NOMO-1 treated with DMSO at 0.1 percent for 48 hours (cell line): ENCODE results near the gene DDX24.

Experiments used
- DNase-seq: peaks from one replicate; lab custom pipeline; 2025; ENCODE audit not compliant: unreplicated experiment; lab: John Stamatoyannopoulos, UW

DDX24 gene

DNA sequence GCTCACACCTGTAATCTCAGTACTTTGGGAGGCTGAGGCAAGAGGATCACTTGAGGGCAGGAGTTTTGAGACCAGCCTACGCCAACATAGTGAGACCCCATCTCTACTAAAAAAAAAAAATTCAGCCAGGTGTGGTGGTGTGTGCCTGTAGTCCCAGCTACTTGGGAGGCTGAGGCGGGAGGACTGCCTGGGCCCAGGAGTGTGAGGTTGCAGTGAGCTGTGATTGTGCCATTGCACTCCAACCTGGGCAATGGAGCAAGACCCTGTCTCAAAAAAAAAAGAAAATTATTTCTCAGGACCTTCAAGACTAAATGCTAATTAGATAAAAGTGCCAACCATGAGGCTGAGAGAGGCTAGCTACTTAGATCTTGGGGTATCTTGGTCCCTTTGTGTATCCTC is 31.4 kb downstream of the DDX24 start:
- no peak for DNase-seq

DNA sequence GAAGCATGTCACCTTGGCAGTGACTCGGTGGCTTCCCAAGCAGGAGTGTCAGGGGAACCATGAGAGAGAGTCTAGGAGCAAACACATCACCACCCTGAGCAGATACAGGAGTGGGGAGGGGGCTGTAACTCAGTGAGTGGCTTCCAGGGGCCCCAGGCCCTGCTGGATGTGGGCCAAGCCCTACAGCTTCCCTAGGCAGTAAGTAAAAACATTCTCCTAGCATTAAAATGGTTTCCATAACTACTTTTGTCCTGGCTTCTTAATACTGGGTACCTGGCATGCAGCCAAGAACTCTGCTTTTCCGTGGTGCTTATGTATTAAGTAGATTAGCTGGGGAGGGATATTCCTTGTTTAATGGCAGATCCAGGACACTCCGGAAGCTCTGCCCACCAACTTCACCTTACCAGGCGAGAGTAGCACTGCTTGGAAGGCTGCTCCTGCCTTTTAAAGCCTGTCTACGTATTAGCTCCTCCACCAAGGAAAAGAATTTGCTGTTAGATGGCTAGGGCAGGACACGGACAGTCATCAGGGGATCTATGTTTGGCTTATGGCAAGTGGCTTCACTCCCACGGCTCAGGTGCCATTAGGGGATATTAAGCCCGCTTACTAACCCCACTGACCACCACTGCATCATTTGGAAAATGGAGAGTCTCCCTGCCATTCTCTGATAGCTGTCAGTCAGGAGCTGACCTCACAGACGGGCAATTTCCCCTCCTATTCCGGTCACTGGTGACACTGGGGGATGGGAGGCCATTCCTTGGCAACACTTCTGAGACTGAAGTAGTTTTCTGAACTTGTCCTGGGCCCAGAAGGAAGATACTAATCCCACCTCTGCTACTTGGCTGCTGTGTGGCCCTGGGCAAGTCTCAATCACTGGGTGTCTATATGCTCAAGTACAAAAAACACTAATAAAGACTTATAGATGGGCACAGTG is 32.0 kb downstream of the DDX24 start:
- DNase-seq = no peak

DNA sequence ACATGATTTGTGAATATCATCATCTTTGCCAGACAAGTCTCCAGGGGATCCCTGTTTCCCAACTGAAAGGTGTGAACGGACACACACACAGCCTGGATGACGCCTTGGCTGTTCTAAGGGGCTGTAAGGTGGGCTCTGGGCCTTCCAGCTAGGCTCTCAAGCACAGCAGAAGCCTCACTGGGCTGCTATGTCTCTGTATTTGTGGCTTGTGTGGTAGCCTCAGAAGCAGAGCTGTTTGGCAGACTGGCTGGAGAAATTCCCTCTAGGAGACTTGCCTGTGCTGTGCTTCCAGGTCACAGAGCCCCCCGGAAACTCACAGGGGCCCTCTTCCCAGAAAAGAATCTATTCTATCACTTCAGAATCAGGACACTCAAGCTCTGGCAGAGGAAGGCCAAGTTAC is 33.4 kb downstream of the DDX24 start:
- DNase-seq = no peak

DNA sequence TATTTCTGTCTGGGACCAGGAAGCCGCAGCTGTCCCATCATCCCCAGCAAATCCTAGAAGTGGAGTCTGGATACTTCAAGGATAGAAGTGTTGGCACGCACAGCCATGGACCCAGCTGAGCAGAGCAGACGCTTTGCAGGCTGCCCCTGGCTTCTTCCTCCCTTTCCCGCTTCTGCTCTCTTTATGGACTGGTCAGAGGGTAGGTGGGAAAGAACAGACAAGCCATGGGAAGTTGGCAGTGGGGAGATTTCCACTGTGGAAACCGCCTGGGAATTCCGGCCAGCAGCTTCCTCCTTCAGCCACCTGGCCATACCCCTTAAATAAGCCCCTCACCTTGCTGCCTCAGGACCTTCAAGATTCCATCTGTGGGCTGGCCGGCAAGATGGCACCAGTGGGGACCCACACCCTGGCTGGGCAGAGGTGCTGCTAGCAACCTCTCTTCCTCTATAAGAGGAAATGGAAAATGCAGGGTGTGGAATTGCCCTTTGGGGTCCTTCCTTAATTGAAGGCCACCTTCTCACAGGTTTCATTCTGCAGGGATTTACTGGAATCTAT is 34.2 kb downstream of the DDX24 start:
- DNase-seq = no peak

DNA sequence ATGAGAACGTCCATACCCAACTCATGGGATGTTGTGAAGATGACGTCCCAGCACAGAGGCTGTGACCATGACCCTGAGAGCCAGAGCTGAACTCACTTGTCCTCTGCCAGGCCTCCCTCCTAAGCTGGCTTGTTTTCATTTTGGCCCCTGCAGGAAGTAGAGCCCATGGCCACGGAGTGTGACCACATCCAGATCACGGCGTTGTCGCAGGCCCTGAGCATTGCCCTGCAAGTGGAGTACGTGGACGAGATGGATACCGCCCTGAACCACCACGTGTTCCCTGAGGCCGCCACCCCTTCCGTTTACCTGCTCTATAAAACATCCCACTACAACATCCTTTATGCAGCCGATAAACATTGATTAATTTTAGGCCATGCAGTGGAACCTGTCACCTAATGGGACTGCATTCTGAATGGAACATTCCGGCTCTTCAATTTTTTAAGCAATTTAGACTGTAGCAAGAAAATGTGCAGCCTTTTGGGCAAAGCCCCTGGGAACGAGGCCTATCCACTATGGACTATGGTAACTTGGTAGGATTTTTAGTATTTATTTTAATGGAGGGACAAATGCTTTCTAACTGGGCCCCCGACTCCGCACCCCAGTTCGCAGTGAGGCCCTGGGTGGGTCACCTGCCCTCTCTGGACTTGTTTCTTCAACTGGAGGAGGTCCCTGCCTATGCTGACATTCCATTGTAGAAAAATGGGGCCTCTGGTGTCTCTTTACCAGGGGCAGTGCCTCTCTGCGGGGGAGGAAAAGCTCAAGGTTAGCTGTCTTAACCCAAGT is 35.2 kb downstream of the DDX24 start:
- DNase-seq = no peak

DNA sequence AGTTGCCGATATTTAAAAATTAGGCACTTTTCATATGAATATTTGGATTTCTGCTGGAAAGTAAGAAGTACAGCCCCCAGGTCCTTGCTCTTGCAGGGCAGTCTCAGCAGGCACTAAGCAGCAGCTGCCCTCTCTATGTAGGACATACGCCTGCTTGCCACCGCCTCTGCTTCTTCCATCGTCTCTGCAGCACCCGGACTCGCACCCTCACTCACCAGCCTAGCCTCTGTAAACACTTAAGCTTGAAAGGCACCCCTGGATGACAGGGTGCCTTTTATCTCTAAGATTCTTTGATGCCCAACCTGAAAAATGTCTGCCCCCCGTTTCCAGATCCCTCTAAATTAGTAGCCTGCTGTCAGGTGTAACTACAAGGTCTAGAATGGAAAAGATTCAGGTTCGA is 35.9 kb downstream of the DDX24 start:
- DNase-seq = no peak

DNA sequence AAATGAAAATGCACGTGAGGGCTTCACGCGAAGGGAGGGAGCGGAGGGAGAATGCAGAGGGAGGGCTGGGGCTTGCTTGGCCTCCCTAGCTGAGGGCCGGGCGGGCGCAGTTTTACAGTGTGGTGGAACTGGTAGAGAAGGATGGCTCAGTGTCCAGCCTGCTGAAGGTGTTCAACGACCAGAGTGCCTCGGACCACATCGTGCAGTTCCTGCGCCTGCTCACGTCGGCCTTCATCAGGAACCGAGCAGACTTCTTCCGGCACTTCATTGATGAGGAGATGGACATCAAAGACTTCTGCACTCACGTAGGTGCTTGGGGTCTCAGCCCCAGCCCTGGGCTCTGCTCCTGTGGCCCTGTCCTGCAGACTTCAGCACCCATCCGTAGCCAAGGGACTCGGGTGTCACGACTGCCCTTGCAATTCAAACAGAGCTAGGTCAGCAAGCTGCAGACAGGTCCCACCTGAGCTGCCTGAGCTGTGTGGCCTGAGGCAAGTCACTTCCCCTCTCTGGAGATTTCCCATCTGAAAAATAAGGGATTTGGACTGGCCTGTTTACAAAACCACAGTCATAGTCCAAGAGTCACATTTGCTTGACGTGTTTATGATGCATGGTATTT is 36.4 kb downstream of the DDX24 start:
- no peak for DNase-seq

DNA sequence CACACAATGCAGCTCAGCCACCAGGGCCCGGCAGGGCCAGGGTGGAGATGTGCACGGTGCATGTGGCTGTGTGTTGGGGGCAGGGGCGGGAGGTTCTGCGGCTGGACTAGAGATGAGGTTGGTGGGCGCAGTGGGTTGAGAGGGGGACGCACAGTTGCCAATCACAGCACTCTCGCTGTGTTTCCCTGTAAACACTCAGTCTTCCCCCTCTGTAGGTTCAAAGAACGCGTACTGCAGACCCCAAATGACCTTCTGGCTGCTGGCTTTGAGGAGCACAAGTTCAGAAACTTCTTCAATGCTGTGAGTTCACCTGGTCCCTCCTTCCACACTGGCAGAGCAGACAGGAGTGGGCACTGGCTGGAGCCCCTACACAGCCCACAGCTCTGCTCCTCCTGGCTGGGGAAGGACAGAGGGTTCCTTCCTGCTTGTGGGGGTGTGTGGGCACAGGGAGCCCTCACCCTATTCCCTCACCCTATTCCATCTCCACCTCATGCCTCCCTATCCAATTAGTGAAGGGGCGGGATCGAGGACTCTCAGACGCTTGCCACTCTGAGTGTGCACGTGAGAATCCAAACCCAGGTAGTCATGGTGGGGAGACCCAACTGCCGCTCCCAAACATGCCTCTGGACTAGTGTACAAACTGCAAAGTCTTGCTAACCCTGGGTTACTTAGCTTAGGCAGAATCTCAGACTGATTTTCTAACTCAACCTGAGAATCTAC is 37.1 kb downstream of the DDX24 start:
- no peak for DNase-seq

DNA sequence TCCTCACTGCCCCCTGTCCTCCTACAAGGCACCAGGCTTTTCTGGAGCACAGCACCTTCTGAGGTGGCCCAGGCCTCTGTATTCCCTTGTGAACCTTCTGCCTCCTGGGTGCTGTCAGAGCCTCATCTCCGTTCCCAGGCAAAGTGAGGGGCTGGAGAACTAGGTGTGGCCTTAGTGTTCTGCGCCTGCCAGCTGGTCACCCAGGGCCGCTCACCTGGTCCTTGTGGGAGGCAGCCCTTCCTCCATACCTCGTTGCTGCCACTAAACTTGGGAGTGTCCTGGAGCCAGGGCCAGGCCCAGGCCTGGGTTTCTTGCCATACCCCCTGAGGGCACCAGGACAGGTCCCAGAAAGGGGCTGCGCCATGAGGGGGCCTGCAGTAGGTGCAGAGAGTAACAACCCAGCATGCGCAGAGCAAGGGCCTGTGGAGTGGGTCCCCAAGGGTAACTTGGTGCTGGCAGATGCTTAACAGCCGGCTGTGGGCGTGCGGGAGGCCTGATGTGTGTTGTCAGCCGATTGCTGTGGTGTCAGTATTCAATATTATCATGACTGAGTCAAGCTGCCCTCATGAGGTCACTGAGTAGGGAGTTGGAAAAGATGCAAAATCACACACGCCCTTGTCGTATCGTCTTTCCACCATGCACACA is 37.8 kb downstream of the DDX24 start:
- no peak for DNase-seq

DNA sequence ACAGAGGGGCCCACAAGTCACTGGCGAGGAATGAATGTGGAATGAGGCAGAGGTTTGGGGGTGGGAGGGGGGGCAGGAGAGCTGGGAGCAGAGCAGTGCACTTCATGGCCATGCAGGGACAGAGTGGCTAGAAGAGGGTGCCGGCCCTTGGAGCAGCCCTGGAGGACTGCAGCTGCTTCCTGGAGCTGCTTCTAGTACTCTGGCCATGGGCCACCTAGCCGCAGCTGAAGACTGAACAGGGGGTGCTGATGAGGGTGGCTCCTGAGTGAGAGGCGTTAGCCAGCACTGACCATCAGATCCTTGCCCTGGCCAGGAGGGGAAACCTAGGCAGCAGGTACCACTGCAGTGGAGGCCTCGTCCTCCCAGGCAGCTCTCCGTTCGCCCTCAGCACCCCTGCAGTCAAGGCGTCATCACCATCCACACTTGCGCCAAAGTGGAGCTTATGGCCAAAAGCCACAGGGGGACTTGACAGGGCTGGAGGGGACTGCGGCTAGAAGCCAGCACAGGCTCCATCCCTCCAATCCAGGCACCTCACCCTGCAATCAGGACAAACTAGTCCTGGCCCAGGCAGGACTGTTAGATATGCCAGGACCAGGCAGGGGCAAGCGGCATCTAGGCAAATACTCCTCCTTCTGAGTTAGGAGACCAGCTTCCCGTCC is 38.4 kb downstream of the DDX24 start:
- DNase-seq = no peak

DNA sequence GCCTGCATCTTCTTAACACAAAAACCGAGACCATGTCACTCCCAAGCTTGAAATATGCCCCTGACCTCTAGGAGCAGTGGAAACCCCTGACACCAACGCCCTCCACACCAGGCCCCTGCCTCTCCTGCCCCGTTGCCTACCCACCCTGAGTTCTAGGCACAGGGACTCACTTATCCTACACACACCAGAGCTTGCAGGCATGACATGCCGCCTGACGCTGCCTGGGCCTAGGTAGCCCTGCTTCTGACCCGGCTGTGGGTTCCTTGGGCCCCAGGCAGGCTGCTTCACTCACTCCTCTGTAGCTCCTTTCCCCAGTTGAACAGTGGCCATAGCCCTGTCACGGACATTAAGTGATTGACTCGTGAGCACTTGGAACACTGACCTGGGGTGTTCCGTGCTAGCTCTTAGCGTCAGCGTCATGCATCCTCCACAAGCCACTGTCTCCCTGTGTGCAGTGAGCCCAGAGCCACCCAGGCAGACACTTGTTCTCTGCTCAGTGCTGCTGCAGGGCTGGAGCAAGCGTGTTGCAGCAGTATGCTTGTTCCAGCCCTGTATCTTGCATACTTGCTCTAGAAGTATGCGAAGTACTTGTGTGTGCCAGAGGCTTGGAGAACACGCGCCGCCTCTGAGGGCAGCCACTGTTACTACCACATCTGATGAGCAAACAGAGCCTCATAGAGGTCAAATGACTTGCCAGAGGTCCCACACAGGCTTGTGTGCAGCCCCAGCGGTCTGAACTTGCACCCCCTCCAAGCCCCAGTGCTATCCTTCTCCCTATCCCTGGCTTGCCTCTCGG is 39.3 kb downstream of the DDX24 start:
- no peak for DNase-seq

DNA sequence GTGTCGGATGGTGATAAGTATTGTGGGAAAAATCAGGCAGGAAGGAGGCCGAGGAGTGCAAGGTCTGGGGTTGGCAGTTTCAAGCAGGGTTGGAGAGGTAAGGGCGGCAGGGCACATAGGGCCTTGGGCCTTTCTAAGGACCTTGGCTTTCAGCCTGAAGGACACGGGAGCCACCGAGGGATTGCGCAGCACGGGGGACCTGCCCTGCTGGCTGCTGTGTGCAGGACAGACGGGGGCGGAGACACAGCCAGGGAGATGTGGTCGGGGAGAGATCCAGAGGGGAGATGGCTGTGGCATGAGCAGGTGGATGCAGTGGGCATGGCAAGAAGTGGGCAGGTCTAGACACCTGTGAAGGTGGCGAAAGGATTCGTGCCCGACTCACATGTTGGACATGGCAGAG is 40.2 kb downstream of the DDX24 start:
- DNase-seq = no peak

DNA sequence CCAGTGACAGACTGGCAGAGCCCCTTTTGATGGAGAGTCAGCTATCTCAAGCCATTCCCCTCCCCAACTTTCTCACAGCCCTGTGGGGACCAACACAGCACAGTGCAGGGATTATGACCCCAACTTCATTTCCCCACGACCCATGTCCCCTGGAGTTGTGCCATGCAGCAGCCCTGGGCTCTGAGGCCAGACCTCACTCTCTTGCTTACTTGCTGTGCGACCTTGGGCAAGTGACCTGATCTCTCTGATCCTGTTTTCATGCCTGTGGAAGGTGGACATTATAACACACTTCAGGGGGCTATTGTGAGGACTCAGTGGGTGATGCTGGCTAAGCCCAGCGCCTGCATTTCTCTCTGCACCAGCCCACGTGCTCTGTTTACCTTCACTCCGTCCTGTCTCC is 40.8 kb downstream of the DDX24 start:
- no peak for DNase-seq

DNA sequence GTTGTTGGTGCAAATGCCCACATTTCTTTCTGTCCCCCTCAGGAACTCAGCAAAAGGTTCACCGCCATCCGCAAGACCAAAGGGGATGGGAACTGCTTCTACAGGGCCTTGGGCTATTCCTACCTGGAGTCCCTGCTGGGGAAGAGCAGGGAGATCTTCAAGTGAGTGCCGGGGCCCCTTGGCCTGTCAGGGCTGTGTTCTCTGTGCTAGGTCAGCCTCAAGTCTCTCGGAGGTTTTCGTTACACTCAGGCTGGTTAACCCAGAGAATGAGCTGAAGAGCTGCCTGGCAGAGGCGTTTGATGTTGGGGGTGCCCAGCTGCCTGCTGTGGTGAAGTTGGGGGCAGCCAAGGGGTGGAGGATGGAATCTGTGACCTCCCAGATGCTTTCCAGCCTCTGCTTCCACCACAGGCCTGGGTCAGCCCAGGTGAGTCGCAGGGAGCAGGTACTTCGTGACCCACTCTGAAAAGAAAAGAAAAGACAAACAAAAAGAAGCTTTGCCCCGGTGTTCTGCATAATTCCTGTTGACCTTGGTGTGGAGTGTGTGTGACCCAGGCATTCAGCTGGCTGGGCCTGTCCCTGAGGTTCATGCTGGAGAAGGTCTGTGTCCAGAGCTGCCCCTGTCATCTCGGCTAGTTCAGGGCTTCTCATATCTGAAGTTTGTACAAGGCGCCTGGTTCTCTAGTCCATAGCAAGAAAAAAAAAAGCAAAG is 41.9 kb downstream of the DDX24 start:
- no peak for DNase-seq

DNA sequence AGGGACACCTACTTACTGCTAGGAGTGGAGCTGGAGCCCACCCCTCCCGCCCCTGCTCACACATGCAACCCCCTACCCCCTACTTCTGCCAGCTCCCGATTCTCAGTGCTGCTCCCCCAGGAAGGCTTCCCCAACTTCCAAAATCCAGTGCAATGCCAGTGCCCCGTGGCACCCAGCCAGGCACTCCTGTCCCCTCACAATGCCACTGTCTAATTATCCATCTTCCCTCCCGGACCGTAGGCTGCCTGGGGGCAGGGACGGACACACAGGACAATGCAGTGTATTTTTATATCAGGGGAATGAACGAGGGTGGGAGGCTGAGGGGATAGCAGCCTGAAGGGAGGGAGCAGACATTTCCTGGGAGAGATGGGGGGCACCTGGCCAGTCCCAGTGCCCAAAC is 42.5 kb downstream of the DDX24 start:
- no peak for DNase-seq

DNA sequence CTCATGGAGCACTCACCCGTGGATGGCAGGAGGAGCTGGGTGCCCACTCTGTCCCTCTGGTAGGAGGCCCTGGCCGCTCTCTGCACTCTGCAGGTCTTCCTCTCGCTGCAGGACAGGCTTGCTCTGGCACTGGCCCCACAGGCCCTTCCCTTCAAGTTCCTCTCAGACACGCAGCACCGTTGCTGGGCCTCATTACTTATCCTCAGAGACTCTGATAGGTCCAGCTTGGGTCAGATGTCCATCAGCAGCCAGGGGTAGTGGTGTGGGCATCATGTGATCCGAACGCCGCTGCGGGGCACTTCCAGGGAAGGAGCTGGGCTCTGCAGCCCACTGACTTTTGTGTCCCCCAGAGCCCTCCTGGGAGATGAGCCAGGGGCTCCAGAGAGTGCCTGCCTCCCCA is 43.0 kb downstream of the DDX24 start:
- DNase-seq = no peak

DNA sequence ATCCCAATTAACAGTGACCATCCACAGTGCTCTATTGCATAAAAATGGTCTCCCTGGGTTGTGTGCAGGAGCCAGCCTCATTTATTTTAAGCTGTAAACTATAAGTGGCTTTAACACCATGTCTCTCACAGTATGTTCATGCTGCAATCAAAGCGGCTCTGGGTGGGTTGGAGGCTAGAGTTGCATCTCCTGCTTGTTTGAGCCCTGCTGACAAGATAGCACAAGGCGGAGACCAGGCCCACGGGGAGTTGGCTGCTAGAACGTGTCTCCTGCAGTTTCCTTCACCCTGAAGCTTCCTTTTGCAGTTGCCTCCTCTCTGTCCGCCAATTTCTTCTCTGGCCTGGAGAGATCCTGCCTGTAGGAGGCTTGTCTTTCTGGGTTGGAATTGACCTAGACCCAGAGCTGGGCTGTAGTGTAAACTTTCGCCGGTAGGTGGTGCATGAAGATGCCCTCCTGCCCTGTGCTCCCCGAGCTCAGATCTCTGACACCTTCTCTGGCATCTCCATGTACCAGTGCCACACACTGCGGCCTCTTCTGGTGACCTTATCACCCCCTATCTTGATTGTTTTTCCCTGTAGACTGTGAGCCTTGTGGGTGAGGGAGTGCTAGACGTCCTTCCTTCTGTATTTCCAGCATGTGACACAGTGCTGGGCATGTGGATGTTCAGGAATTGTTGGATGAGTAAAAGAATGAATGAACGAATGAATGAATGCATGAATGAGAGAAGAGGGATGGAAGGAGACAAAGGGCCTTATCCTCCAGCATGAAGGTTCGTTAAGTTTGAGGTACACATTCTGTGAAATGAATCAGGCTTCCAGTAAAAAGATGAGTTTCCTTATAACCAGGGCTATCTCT is 44.5 kb downstream of the DDX24 start:
- peak; percentile 43 for DNase-seq

DNA sequence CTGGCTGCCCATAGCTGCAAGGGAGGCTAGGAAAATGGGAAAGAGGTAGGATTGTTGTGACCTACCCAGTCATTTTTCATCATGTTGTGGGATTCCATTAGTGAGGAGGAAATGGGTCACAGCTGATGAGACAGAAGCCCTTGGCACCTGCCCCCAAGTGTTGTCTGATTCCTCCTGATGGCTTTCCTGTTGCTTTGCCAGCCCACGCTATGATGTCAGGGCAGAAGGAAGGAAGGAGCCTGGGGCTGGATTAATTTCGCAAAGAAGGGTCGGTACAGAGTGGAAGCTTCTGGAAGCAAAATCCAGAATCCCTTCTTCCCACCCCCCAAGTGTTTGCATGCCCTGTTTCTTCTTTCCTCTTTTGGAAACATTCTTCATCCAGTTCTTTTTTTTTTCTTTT is 46.1 kb downstream of the DDX24 start:
- no peak for DNase-seq
